GM19193 (cell line): ENCODE results near the gene GMFB.

Source experiments
- POLR2A ChIP-seq: IDR thresholded peaks from 4 replicates; pipeline ENCODE4 v1.6.1; 2011; ENCODE audit not compliant: insufficient read depth, insufficient read length; ENCODE audit errors: extremely low read depth

Gene GMFB

GRCh38 chr14:54425068-54425467 is 63.7 kb downstream of the GMFB start:
- no peak for TF ChIP-seq POLR2A
